Testis (tissue), 3 donors: Measurements from ENCODE around the gene ZNF525. TPM values are rescaled to one million over a fixed set of nuclear protein-coding genes. Genes with fewer than 3 reads are reported as not detected.
"Not testable (repeated sequence)": the region's sequence is repeated elsewhere in the genome, so short reads cannot be mapped to it uniquely, and the experiment has no call there.

Experiments
- DNase-seq: peaks from one replicate; pipeline ENCODE4 v3.0.0-alpha.2; 2019
- H3K27ac ChIP-seq, 2 donors: fragments of 200-600 bp; sonication (generic); one replicate each; pipeline ENCODE4 v1.5.1; 2019
- H3K27me3 ChIP-seq: fragments of 200-600 bp; sonication (generic); one replicate; pipeline ENCODE4 v1.5.1; 2019
- H3K36me3 ChIP-seq: fragments of 200-600 bp; sonication (generic); one replicate; pipeline ENCODE4 v1.5.1; 2017; ENCODE audit warnings: low read depth; ENCODE audit errors: missing control alignments
- H3K4me1 ChIP-seq: fragments of 200-600 bp; sonication (generic); one replicate; pipeline ENCODE4 v1.5.1; 2019
- H3K4me3 ChIP-seq, 2 donors: fragments of 200-600 bp; sonication (generic); one replicate each; pipeline ENCODE4 v1.5.1; 2017 to 2019
- H3K9me3 ChIP-seq: fragments of 200-600 bp; sonication (generic); one replicate; pipeline ENCODE4 v1.5.1; 2017
- CTCF ChIP-seq, 3 experiments: fragments of 450-650 bp in 2 of 3; fragments of 200-600 bp in 1 of 3; sonication (generic) in 1 of 3; IDR thresholded peaks; one replicate each; pipeline ENCODE4 v1.5.1; 2016 to 2019; ENCODE audit warnings: antibody characterized with exemption in 3 of 3, mild to moderate bottlenecking in 2 of 3, moderate library complexity in 1 of 3
- POLR2A ChIP-seq: fragments of 450-650 bp; IDR thresholded peaks from one replicate; pipeline ENCODE4 v1.6.1; 2017; ENCODE audit warnings: antibody characterized with exemption, mild to moderate bottlenecking, moderate library complexity
- WGBS, 2 donors: methylation state at CpG; one replicate each; pipeline ENCODE4 v1.1.5; 2018; 5-methylcytosine and 5-hydroxymethylcytosine counted together
- intact Hi-C: fragments of 100-400 bp; cut with DNase I; formaldehyde crosslinking; loops from one replicate; pipeline ENCODE4 v1.15.1; 2023; ENCODE audit warnings: low total_unique reads
- polyA plus RNA-seq: library from polyadenylated mRNA; stranded (reverse); fragments of 350-450 nt; fragmentation: Illumina TruSeq; extraction: RNeasy Lipid Tissue Mini Kit (QIAGEN cat#74804); gene quantifications from one replicate; pipeline ENCODE4 v1.2.3, GENCODE V29; 2014; ENCODE audit warnings: low read depth, low replicate concordance; ENCODE audit not compliant: insufficient read depth
- total RNA-seq, 2 donors: library from RNA; depleted of rRNA; stranded (reverse); fragments of >200 nt; gene quantifications; one replicate each; pipeline ENCODE4 v1.2.3, GENCODE V29; 2016

ZNF525 gene
- total and polyA plus RNA-seq, 3 donors from 2014 or later, result 14.0 to 27.3 (median 18.8) TPM

- Histone ChIP-seq H3K4me1 (no peaks in the 10 kb centered on the region), H3K27ac (peak within 1 kb of the TSS in 1 of 2 donors; percentile 74), H3K9me3 (no peaks in the 10 kb centered on the region), H3K36me3 (no peaks in the 10 kb centered on the region), H3K27me3 (no peaks in the 10 kb centered on the region), H3K4me3 (peak within 1 kb of the TSS; percentile 73 to 76)
- TF ChIP-seq CTCF (IDR thresholded peaks at IDR 0.05) (no peak), POLR2A (no peak)
- intact Hi-C loops, result no loop called here
- 0 to 1% methylated on average over 53 to 61 of the region's 61 CpGs for WGBS, 2 donors
- DNase-seq, result peak; percentile 97
These were observed 31.7 kb upstream of the ZNF525 start, which contains the start of gene ZNF845 for GRCh38 chr19:53333463-53334449. TSS of gene ZNF845 (plus strand) at chr19:53333749. CDS start at chr19:53341308, 7,559 bp downstream.

- WGBS, 2 donors, result 94 to 95% methylated on average over 4 of the region's 4 CpGs
- H3K9me3 ChIP-seq, result not testable (repeated sequence)
These were observed 21.1 kb upstream of the ZNF525 start for GRCh38 chr19:53344403-53344802.

GRCh38 chr19:53355739-53356138, 9.8 kb upstream of the ZNF525 start:
- Histone ChIP-seq H3K4me3 (no peak overlapping the region), H3K4me1 (no peaks in the 10 kb centered on the region), H3K27ac (no peak overlapping the region), H3K36me3 (no peaks in the 10 kb centered on the region), H3K27me3 (no peaks in the 10 kb centered on the region), H3K9me3 (no peaks in the 10 kb centered on the region)
- TF ChIP-seq POLR2A, result no peak
- TF ChIP-seq CTCF (IDR thresholded peaks at IDR 0.05), result no peak
- WGBS, 2 donors, result 95 to 97% methylated on average over 1 of the region's 1 CpG
- no peak for DNase-seq
- intact Hi-C loops, result no loop called here

More at GRCh38 chr19:53344403-53344802, 21.1 kb upstream of the ZNF525 start:
- H3K36me3 ChIP-seq, DNase-seq, H3K4me1 ChIP-seq, H3K4me3 ChIP-seq, H3K27me3 ChIP-seq, H3K27ac ChIP-seq, intact Hi-C loops: not testable (repeated sequence)

GRCh38 chr19:53357821-53358581, 7.5 kb upstream of the ZNF525 start:
- DNase-seq, result peak; percentile 72
- H3K27me3 ChIP-seq, result no peaks in the 10 kb centered on the region
- 52 to 55% methylated on average over 21 to 35 of the region's 35 CpGs for WGBS, 2 donors
- TF ChIP-seq POLR2A (no peak), CTCF (IDR thresholded peaks at IDR 0.05) (no peak)
- H3K9me3 ChIP-seq, result no peaks in the 10 kb centered on the region
- H3K27ac ChIP-seq, result no peak overlapping the region
- H3K4me3 ChIP-seq, result peak overlapping the region in 1 of 2 donors; percentile 20
- H3K36me3 ChIP-seq, result no peaks in the 10 kb centered on the region
- H3K4me1 ChIP-seq, result no peaks in the 10 kb centered on the region
- intact Hi-C loops, result no loop called here

GRCh38 chr19:53360056-53360455, 5.4 kb upstream of the ZNF525 start:
- H3K27ac ChIP-seq, H3K27me3 ChIP-seq, intact Hi-C loops, H3K4me3 ChIP-seq, H3K36me3 ChIP-seq, H3K9me3 ChIP-seq, DNase-seq, H3K4me1 ChIP-seq: not testable (repeated sequence)
- 88 to 92% methylated on average over 10 of the region's 10 CpGs for WGBS, 2 donors
